ENCODE measurements around the gene CYP4F22. TPM values are rescaled to one million over a fixed set of nuclear protein-coding genes. Genes with fewer than 3 reads are reported as not detected.

CYP4F22 gene
- total RNA-seq, 1 experiment from 2014 or later = not detected

DNA sequence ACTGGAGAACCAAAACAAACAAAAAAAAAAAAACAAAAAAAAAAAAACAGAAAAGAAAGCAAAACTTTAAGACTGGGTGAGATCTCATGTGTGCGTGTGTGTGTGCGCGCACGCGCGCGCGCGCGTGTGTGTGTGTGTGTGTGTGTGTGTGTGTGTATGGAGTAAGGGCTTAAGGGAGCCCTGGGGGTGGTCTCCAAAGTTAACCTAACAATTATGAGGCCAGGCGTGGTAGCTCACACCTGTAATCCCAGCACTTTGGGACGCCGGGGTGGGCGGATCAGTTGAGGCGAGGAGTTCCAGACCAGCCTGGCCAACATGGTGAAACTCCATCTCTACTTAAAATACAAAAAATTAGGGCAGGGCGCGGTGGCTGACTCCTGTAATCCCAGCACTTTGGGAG lies 46.7 kb downstream of the CYP4F22 start:
- Mint-ChIP-seq H3K27me3 (ENCODE audit: insufficient read depth, unreplicated experiment) (no peaks in the 10 kb centered on the region), H3K4me3 (ENCODE audit: unreplicated experiment) (peak overlapping the region; percentile 60), H3K27ac (ENCODE audit: low read depth, unreplicated experiment) (no peak overlapping the region), H3K36me3 (ENCODE audit: insufficient read depth, unreplicated experiment) (no peaks in the 10 kb centered on the region), H3K4me1 (ENCODE audit: insufficient read depth, unreplicated experiment) (peaks cover 11% of the 10 kb centered on the region), H3K9me3 (ENCODE audit: unreplicated experiment) (no peaks in the 10 kb centered on the region)
- no peak for DNase-seq (ENCODE audit: unreplicated experiment)
- ChIA-PET CTCF (interaction anchor here (0.6 to 2.8 kb wide), 15 partner anchors 10 to 533 kb away, joined by 3 to 30 read pairs (median 4); partner anchors contain the start of genes AKAP8L and PGLYRP2), POLR2A (interaction anchor here (0.8 to 1.7 kb wide), 3 partner anchors 48 to 380 kb away, joined by 3 read pairs; partner anchors contain the start of gene AKAP8L)
- intact Hi-C loops (cut with micrococcal nuclease) = loop anchor here (5.0 kb wide), 1 partner anchor 403 kb away; no protein-coding TSS in a partner anchor
- BruUV-seq (replicated peaks) = no TSS peak
- TF ChIP-seq CTCF (IDR thresholded peaks at IDR 0.05; ENCODE audit: unreplicated experiment) = no peak

DNA sequence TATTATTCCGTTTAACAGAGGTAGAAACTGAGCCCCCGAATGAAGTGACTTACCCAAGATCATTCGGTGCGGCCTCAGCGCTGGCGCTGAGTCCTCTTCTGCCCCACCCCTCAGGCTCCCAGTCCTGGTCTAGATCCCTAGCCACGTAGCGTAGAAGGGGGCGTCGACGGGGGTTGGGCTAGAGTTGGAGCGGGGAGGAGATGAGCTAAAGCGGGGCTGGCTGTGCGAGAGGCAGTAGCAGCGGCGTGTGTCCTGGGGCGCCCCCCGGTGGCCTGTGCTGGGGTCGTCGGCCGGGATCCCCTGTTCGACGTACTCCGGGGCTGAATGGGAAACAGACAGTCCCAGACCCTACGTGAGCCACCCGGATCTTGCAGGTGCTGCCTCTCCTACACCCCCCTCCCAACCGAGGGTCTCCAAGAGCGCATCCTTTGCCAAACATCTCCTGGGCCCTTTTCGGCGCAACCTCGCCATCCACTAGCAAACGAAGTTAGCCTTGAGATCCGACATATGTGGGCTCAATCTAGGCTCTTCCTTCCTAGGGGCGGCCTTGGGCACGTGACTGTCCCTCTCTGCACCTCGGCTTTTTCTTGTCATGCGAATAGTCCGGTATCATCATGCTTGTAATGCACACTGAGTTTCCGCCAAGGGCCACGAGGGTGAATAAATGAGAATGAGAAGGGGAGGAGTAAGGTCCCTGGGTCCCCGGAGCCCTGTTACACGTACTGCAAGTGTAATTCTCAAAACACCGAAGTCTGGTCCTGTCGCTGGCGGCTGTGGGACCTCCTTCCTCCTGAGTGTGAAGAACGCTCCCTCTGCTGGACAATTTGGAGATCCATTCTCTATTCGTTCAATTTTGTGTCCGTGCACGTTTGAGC lies 47.7 kb downstream of the CYP4F22 start:
- Mint-ChIP-seq H3K4me3 (ENCODE audit: unreplicated experiment) (peak overlapping the region; percentile 60), H3K36me3 (ENCODE audit: insufficient read depth, unreplicated experiment) (no peaks in the 10 kb centered on the region), H3K9me3 (ENCODE audit: unreplicated experiment) (no peaks in the 10 kb centered on the region), H3K4me1 (ENCODE audit: insufficient read depth, unreplicated experiment) (peaks cover 11% of the 10 kb centered on the region), H3K27me3 (ENCODE audit: insufficient read depth, unreplicated experiment) (no peaks in the 10 kb centered on the region), H3K27ac (ENCODE audit: low read depth, unreplicated experiment) (no peak overlapping the region)
- ChIA-PET POLR2A (interaction anchor here (0.6 to 1.0 kb wide), 2 partner anchors 26 to 136 kb away, joined by 3 to 4 read pairs; no protein-coding TSS in a partner anchor), CTCF (interaction anchor here (0.6 to 3.8 kb wide), 26 partner anchors 9 to 560 kb away, joined by 3 to 30 read pairs (median 4); partner anchors contain the start of genes AKAP8, AKAP8L and PGLYRP2)
- no TSS peak for BruUV-seq (replicated peaks)
- DNase-seq (ENCODE audit: unreplicated experiment) = peak; percentile 90
- peak; percentile 81 for TF ChIP-seq CTCF (IDR thresholded peaks at IDR 0.05; ENCODE audit: unreplicated experiment)
- intact Hi-C loops (cut with micrococcal nuclease) = loop anchor here (1.0 to 5.0 kb wide), 6 partner anchors 137 to 464 kb away; no protein-coding TSS in a partner anchor

- Mint-ChIP-seq H3K27ac (ENCODE audit: low read depth, unreplicated experiment) (no peak overlapping the region), H3K27me3 (ENCODE audit: insufficient read depth, unreplicated experiment) (no peaks in the 10 kb centered on the region), H3K36me3 (ENCODE audit: insufficient read depth, unreplicated experiment) (no peaks in the 10 kb centered on the region), H3K4me3 (ENCODE audit: unreplicated experiment) (peak overlapping the region; percentile 60), H3K9me3 (ENCODE audit: unreplicated experiment) (no peaks in the 10 kb centered on the region), H3K4me1 (ENCODE audit: insufficient read depth, unreplicated experiment) (peaks cover 11% of the 10 kb centered on the region)
- intact Hi-C loops (cut with micrococcal nuclease) = loop anchor here (1.0 to 5.0 kb wide), 6 partner anchors 137 to 464 kb away; no protein-coding TSS in a partner anchor
- ChIA-PET CTCF (interaction anchor here (0.6 to 3.8 kb wide), 15 partner anchors 19 to 464 kb away, joined by 3 to 15 read pairs (median 3); partner anchors contain the start of genes AKAP8 and AKAP8L), POLR2A (no interaction called here)
- BruUV-seq (replicated peaks) = no TSS peak
- no peak for DNase-seq (ENCODE audit: unreplicated experiment)
- no peak for TF ChIP-seq CTCF (IDR thresholded peaks at IDR 0.05; ENCODE audit: unreplicated experiment)
Measured at GRCh38 chr19:15556634-15557181, 48.4 kb downstream of the CYP4F22 start.

GRCh38 chr19:15557223-15557622 lies 48.9 kb downstream of the CYP4F22 start:
- POLR2A ChIA-PET = no interaction called here
- TF ChIP-seq CTCF (IDR thresholded peaks at IDR 0.05; ENCODE audit: unreplicated experiment) = no peak
- no peaks in the 10 kb centered on the region for H3K27me3 Mint-ChIP-seq (ENCODE audit: insufficient read depth, unreplicated experiment)
- intact Hi-C loops (cut with micrococcal nuclease) = loop anchor here (2.0 to 5.0 kb wide), 2 partner anchors 292 to 405 kb away; no protein-coding TSS in a partner anchor
- CTCF ChIA-PET = interaction anchor here (0.6 to 3.8 kb wide), 16 partner anchors 19 to 465 kb away, joined by 3 to 15 read pairs (median 3); partner anchors contain the start of genes AKAP8 and AKAP8L
- no peak overlapping the region for H3K4me3 Mint-ChIP-seq (ENCODE audit: unreplicated experiment)
- no peaks in the 10 kb centered on the region for H3K9me3 Mint-ChIP-seq (ENCODE audit: unreplicated experiment)
- DNase-seq (ENCODE audit: unreplicated experiment) = no peak
- H3K4me1 Mint-ChIP-seq (ENCODE audit: insufficient read depth, unreplicated experiment) = peaks cover 11% of the 10 kb centered on the region
- no peak overlapping the region for H3K27ac Mint-ChIP-seq (ENCODE audit: low read depth, unreplicated experiment)
- H3K36me3 Mint-ChIP-seq (ENCODE audit: insufficient read depth, unreplicated experiment) = no peaks in the 10 kb centered on the region
- no TSS peak for BruUV-seq (replicated peaks)

Measured in MCF 10A (cell line).